HuH-7.5 (cell line): Measurements from ENCODE around the gene SMOC2.

Source experiments
- DNase-seq: peaks from one replicate; pipeline ENCODE4 v3.0.0; 2011; ENCODE audit warnings: low spot score

The SMOC2 gene

GRCh38 chr6:168493976-168494375, 53.0 kb downstream of the SMOC2 start:
- no peak for DNase-seq

GRCh38 chr6:168494726-168495125, 53.7 kb downstream of the SMOC2 start:
- DNase-seq = no peak

DNA sequence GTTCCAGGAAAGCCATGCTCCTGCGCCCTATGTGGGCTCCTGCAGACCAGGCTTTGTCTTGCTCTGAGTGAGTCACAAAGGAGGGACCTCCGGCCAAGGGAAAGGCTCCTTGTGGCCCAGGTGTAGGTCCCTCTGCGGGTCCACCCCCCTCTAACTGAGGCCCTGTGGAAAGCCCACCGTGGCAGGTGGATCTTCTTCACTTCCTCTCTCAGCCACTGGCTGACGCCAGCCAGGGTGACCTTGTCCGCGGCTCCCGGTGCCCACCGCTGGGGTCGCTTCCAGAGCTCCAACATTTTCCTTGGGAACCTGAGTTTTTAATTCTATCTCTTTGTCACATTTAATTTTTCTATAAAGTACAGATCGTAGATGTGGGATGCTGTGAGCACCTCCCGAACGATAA, 54.1 kb downstream of the SMOC2 start:
- DNase-seq = no peak

GRCh38 chr6:168495636-168496035, 54.7 kb downstream of the SMOC2 start:
- no peak for DNase-seq

GRCh38 chr6:168496139-168496996, 55.4 kb downstream of the SMOC2 start:
- no peak for DNase-seq

GRCh38 chr6:168496997-168497331, 56.0 kb downstream of the SMOC2 start:
- no peak for DNase-seq

GRCh38 chr6:168497381-168497780, 56.4 kb downstream of the SMOC2 start:
- DNase-seq = no peak

GRCh38 chr6:168498161-168498843, 57.3 kb downstream of the SMOC2 start:
- no peak for DNase-seq

- DNase-seq = no peak
These were observed 58.2 kb downstream of the SMOC2 start for GRCh38 chr6:168499045-168499650.

- DNase-seq = no peak
These were observed 59.5 kb downstream of the SMOC2 start for GRCh38 chr6:168500519-168500918.

GRCh38 chr6:168501561-168501960, 60.6 kb downstream of the SMOC2 start:
- no peak for DNase-seq

DNA sequence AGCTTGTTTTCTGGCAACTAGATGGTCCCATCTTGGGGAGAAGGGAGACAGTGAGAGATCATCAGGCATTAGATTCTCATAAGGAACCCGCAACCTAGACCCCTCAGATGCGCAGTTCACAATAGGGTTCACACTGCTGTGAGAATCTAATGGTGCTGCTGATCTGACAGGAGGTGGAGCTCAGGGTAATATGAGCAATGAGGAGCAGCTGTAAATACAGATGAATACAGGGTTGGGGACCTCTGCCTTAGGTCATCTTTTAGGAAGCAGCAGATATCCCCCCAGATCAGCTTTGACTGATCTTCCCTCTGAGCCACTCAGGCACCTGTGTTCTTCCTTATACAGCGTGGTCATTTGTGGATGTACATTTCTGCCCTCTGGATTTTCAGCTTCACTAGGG, 63.4 kb downstream of the SMOC2 start:
- no peak for DNase-seq

GRCh38 chr6:168506460-168506859, 65.5 kb downstream of the SMOC2 start:
- DNase-seq = no peak

GRCh38 chr6:168507297-168507696, 66.3 kb downstream of the SMOC2 start:
- DNase-seq = no peak

DNA sequence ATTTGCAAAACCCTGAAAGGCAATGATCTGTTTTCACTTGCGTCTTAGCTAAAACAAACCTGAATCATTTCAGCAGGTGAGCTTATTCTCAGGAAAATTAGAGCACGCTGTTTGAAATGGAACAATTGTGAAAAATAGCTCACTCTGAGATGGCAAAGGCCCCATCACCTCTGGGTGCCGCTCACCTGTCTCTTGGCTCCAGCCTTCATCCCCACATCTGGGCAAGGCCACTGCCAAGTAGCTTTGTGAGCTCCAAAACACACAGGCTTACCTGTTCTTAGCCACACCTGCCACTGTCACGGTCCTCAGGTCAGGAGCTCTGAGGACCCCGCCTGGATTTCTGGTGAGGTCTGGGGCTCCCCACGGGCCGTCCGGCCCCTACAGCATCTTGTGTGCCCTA, 66.7 kb downstream of the SMOC2 start:
- no peak for DNase-seq

DNA sequence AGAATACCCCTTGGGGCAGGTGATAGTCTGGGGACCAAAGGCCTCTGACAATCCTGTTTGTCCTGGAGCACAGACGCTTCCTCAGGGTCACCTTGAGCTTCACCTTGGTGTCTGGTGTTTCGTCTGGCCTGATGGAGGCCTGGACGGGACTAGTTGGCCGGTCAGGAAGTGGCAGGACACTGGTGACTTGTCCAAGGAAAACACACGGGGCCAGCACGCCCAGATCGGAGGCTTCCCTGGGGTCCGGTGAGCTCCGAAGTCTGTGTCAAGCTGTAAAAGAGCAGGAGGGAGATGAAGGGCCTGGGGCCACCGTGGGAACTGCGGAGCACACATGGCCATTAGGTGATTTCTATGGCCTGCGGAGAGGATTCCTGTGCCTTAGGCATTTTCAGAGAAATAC, 67.9 kb downstream of the SMOC2 start:
- DNase-seq = no peak

- DNase-seq = no peak
These were observed 72.8 kb downstream of the SMOC2 start for GRCh38 chr6:168513766-168514165.

- DNase-seq = no peak
These were observed 73.2 kb downstream of the SMOC2 start for GRCh38 chr6:168514216-168514615.

DNA sequence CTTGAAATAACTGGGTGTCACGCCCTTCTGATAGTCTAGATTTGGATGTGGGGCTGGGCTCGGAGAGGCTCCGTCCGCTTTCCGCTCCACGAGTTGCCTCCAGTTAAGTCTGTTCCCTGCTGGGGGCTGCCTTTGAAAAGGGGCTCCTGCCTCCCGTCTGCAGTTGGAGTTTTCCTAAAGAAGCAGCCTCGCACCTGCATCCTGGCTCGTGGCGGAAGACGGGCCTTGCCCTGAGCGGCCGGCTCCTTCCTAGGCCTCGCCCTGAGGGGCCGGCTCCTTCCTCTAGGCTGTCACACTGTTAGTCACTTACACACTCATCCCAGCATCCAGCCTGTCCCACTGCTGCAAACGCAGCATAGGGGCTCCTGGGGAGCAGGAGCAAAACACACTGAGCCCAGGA, 74.4 kb downstream of the SMOC2 start:
- no peak for DNase-seq

- DNase-seq = no peak
These were observed 76.2 kb downstream of the SMOC2 start for GRCh38 chr6:168516944-168517741.

GRCh38 chr6:168517742-168518347, 76.9 kb downstream of the SMOC2 start:
- DNase-seq = no peak

- no peak for DNase-seq
These were observed 77.4 kb downstream of the SMOC2 start for GRCh38 chr6:168518348-168518745.
